A549 (cell line): Measurements from ENCODE around the gene EPS15. TPM values are rescaled to one million over a fixed set of nuclear protein-coding genes. Genes with fewer than 3 reads are reported as not detected.

Source experiments
- ATAC-seq, 2 experiments: fragments of 200-7000 bp in 1 of 2; fragments of >200 bp in 1 of 2; cut with Nextera tagmentation in 1 of 2; cut with Tn5 transposase in 1 of 2; 3 replicates each; pipeline versions ENCODE4 v1.8.0 to v1.9.1; 2018 to 2020; ENCODE audit warnings: mild to moderate bottlenecking in 1 of 2, moderate library complexity in 1 of 2
- CTCF ChIA-PET: fragments of 300-600 bp; sonication (Branson Sonifier 250); formaldehyde crosslinking; extraction: SDS; loops from one replicate; lab custom pipeline; 2021; ENCODE audit warnings: antibody characterized with exemption, inconsistent platforms; lab: Yijun Ruan, JAX
- POLR2A ChIA-PET: fragments of 350-600 bp; formaldehyde crosslinking; extraction: SDS; loops from one replicate; lab custom pipeline; 2021; ENCODE audit warnings: antibody characterized with exemption, inconsistent platforms; lab: Yijun Ruan, JAX
- DNase-seq, 2 experiments: peaks; one replicate each; pipeline versions ENCODE4 v3.0.0 to v3.0.0-alpha.2; 2011 to 2016; ENCODE audit warnings: low read depth in 1 of 2, low spot score in 1 of 2
- FAIRE-seq: peaks from 2 replicates; lab custom pipeline; 2011; peaks lifted over from hg19 to GRCh38; lab: Jason Lieb, UNC
- H3K27ac ChIP-seq, 2 experiments: fragments of >200 bp; sonication (Bioruptor Twin); formaldehyde crosslinking; 3 replicates each; pipeline ENCODE4 v1.5.1; 2016 to 2017
- H3K4me1 ChIP-seq: fragments of >200 bp; sonication (Bioruptor Twin); formaldehyde crosslinking; 3 replicates; pipeline ENCODE4 v1.6.1; 2016
- H3K4me2 ChIP-seq: fragments of >200 bp; sonication (Bioruptor Twin); formaldehyde crosslinking; 3 replicates; pipeline ENCODE4 v1.6.1; 2016
- H3K4me3 ChIP-seq: fragments of >200 bp; sonication (Bioruptor Twin); formaldehyde crosslinking; 3 replicates; pipeline ENCODE4 v1.5.1; 2016
- H3K9me3 ChIP-seq: fragments of >200 bp; sonication (Bioruptor Twin); formaldehyde crosslinking; 3 replicates; pipeline ENCODE4 v1.6.1; 2016
- CEBPB ChIP-seq, 2 experiments: fragments of >200 bp in 1 of 2; sonication (Bioruptor Twin) in 1 of 2; formaldehyde crosslinking in 1 of 2; IDR thresholded peaks; 2 replicates each; pipeline ENCODE4 v1.6.1; 2012 to 2016
- FOXS1 ChIP-seq: fragments of 250-450 bp; sonication (Bioruptor Pico); IDR thresholded peaks from 2 replicates; pipeline ENCODE4 v1.5.0; 2020; ENCODE audit warnings: mild to moderate bottlenecking, moderate library complexity
- GATA3 ChIP-seq: IDR thresholded peaks from 2 replicates; pipeline ENCODE4 v1.6.1; 2012; ENCODE audit warnings: borderline replicate concordance
- HEYL ChIP-seq: fragments of 250-450 bp; sonication (Bioruptor Pico); IDR thresholded peaks from 2 replicates; pipeline ENCODE4 v1.8.0; 2021; ENCODE audit warnings: mild to moderate bottlenecking, moderate library complexity
- HOXB13 ChIP-seq: fragments of 250-450 bp; sonication (Bioruptor Pico); IDR thresholded peaks from 2 replicates; pipeline ENCODE4 v1.5.0; 2020; ENCODE audit warnings: low read depth, mild to moderate bottlenecking, moderate library complexity
- JUN ChIP-seq, 2 experiments: fragments of >200 bp; sonication (Bioruptor Twin); formaldehyde crosslinking; IDR thresholded peaks; 2 replicates in 1 of 2; 3 replicates in 1 of 2; pipeline ENCODE4 v1.6.1; 2016 to 2017
- NPAS2 ChIP-seq: fragments of 250-450 bp; sonication (Bioruptor Pico); IDR thresholded peaks from 2 replicates; pipeline ENCODE4 v1.8.0; 2022; ENCODE audit warnings: mild to moderate bottlenecking, moderate library complexity, borderline replicate concordance
- POLR2A ChIP-seq: IDR thresholded peaks from 2 replicates; pipeline ENCODE4 v1.6.1; 2012; ENCODE audit warnings: mild to moderate bottlenecking, low read length
- RNF2 ChIP-seq: fragments of 200-600 bp; sonication (generic); IDR thresholded peaks from 2 replicates; pipeline ENCODE4 v1.6.1; 2016; ENCODE audit warnings: low read depth, mild to moderate bottlenecking, antibody characterized with exemption, moderate library complexity, borderline replicate concordance
- TFCP2L1 ChIP-seq: fragments of 250-450 bp; sonication (Bioruptor Pico); IDR thresholded peaks from 2 replicates; pipeline ENCODE4 v1.5.0; 2021; ENCODE audit warnings: mild to moderate bottlenecking
- ZFP36 ChIP-seq: fragments of 450-650 bp; IDR thresholded peaks from 2 replicates; pipeline ENCODE4 v1.6.1; 2014; ENCODE audit warnings: borderline replicate concordance; ENCODE audit not compliant: partially characterized antibody
- WGBS: methylation state at CpG from one replicate; pipeline ENCODE4 v1.1.6; 2017; ENCODE audit errors: missing lambda C conversion rate; 5-methylcytosine and 5-hydroxymethylcytosine counted together
- polyA plus RNA-seq, 4 experiments: library from polyadenylated mRNA; depleted of rRNA in 3 of 4; stranded (reverse); fragments of >200 nt; fragmentation: RNase III in 1 of 4; extraction: RNeasy Plus Mini Kit Qiagen cat#74134 plus additional on column Dnase treatment in 1 of 4; gene quantifications; 2 replicates in 3 of 4; 3 replicates in 1 of 4; pipeline ENCODE4 v1.2.3, GENCODE V29; 2011 to 2017
- TF ChIP-seq, protein P1 (sequence below): fragments of 150-350 bp; IDR thresholded peaks from 2 replicates; pipeline ENCODE4 v1.6.1; 2014; ENCODE audit warnings: low read depth, mild to moderate bottlenecking, low read length
- TF ChIP-seq, protein P2 (sequence below): fragments of 200-600 bp; sonication (generic); IDR thresholded peaks from 2 replicates; pipeline ENCODE4 v1.6.1; 2016; ENCODE audit warnings: antibody characterized with exemption, mild to moderate bottlenecking, moderate library complexity
- TF ChIP-seq, protein P3 (sequence below): IDR thresholded peaks from 2 replicates; pipeline ENCODE4 v1.6.1; 2012
- TF ChIP-seq, protein P4 (sequence below): IDR thresholded peaks from 2 replicates; pipeline ENCODE4 v1.6.1; 2012; ENCODE audit warnings: low read depth, borderline replicate concordance
- TF ChIP-seq, protein P5 (sequence below): fragments of 250-450 bp; sonication (Bioruptor Pico); IDR thresholded peaks from 2 replicates; pipeline ENCODE4 v1.5.0; 2021; ENCODE audit warnings: mild to moderate bottlenecking, moderate library complexity, borderline replicate concordance
- TF ChIP-seq, protein P6 (sequence below): fragments of >200 bp; sonication (Bioruptor Twin); formaldehyde crosslinking; IDR thresholded peaks from 2 replicates; pipeline ENCODE4 v1.6.1; 2016
- TF ChIP-seq, protein P7 (sequence below): fragments of >200 bp; sonication (Bioruptor Twin); formaldehyde crosslinking; IDR thresholded peaks from 3 replicates; pipeline ENCODE4 v1.6.1; 2016
- TF ChIP-seq, protein P8 (sequence below): fragments of >200 bp; sonication (Bioruptor Twin); formaldehyde crosslinking; IDR thresholded peaks from 3 replicates; pipeline ENCODE4 v1.5.1; 2016

The EPS15 gene
- polyA plus RNA-seq, 2 of the 4 experiments (the other 2 are of a cell fraction): 10.9 to 35.4 TPM

DNA sequence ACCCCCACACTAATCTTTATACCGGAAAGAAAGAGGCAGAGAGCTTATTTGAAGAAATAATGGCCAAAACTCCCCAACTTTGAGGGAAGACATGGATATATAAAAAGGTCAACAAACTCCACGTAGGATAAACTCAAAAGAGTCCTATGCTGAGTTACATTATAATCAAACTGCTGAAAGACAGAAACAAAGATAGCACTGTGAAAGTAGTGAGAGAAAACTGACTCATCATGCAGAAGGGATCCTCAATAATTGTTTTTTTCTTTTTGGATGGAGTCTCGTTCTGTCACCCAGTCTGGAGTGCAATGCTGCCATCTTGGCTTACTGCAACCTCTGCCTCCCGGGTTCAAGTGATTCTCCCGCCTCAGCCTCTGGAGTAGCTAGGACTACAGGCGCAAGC is 140.2 kb downstream of the EPS15 start:
- 93% methylated on average over 6 of the region's 6 CpGs for WGBS
- 0 out of 3 replicates have a peak, but pooled peaks cover 2% of the 10 kb centered on the region for H3K9me3 ChIP-seq
- FAIRE-seq (no peak), DNase-seq (no peak), ATAC-seq (no peak)
- no peak overlapping the region for H3K27ac ChIP-seq
- no peak overlapping the region for H3K4me3 ChIP-seq
- H3K4me2 ChIP-seq: no peak overlapping the region
- ChIA-PET CTCF (no interaction called here), POLR2A (no interaction called here)
- H3K4me1 ChIP-seq: no peaks in the 10 kb centered on the region
- TF ChIP-seq RNF2 (no peak), HEYL (CRISPR knock-in tag) (no peak), HOXB13 (CRISPR knock-in tag) (no peak), JUN (IDR thresholded peaks at IDR 0.05) (no peak), ZFP36 (no peak), TFCP2L1 (no peak), NPAS2 (CRISPR knock-in tag) (no peak), GATA3 (no peak), CEBPB (IDR thresholded peaks at IDR 0.05) (no peak), FOXS1 (CRISPR knock-in tag) (no peak), POLR2A (no peak)
- TF ChIP-seq, protein P1, sequence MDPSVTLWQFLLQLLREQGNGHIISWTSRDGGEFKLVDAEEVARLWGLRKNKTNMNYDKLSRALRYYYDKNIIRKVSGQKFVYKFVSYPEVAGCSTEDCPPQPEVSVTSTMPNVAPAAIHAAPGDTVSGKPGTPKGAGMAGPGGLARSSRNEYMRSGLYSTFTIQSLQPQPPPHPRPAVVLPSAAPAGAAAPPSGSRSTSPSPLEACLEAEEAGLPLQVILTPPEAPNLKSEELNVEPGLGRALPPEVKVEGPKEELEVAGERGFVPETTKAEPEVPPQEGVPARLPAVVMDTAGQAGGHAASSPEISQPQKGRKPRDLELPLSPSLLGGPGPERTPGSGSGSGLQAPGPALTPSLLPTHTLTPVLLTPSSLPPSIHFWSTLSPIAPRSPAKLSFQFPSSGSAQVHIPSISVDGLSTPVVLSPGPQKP: no peak
- TF ChIP-seq, protein P2, sequence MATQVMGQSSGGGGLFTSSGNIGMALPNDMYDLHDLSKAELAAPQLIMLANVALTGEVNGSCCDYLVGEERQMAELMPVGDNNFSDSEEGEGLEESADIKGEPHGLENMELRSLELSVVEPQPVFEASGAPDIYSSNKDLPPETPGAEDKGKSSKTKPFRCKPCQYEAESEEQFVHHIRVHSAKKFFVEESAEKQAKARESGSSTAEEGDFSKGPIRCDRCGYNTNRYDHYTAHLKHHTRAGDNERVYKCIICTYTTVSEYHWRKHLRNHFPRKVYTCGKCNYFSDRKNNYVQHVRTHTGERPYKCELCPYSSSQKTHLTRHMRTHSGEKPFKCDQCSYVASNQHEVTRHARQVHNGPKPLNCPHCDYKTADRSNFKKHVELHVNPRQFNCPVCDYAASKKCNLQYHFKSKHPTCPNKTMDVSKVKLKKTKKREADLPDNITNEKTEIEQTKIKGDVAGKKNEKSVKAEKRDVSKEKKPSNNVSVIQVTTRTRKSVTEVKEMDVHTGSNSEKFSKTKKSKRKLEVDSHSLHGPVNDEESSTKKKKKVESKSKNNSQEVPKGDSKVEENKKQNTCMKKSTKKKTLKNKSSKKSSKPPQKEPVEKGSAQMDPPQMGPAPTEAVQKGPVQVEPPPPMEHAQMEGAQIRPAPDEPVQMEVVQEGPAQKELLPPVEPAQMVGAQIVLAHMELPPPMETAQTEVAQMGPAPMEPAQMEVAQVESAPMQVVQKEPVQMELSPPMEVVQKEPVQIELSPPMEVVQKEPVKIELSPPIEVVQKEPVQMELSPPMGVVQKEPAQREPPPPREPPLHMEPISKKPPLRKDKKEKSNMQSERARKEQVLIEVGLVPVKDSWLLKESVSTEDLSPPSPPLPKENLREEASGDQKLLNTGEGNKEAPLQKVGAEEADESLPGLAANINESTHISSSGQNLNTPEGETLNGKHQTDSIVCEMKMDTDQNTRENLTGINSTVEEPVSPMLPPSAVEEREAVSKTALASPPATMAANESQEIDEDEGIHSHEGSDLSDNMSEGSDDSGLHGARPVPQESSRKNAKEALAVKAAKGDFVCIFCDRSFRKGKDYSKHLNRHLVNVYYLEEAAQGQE: no peak
- TF ChIP-seq, protein P3, sequence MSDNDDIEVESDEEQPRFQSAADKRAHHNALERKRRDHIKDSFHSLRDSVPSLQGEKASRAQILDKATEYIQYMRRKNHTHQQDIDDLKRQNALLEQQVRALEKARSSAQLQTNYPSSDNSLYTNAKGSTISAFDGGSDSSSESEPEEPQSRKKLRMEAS: no peak
- TF ChIP-seq, protein P4, sequence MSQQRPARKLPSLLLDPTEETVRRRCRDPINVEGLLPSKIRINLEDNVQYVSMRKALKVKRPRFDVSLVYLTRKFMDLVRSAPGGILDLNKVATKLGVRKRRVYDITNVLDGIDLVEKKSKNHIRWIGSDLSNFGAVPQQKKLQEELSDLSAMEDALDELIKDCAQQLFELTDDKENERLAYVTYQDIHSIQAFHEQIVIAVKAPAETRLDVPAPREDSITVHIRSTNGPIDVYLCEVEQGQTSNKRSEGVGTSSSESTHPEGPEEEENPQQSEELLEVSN: no peak
- TF ChIP-seq, protein P5, sequence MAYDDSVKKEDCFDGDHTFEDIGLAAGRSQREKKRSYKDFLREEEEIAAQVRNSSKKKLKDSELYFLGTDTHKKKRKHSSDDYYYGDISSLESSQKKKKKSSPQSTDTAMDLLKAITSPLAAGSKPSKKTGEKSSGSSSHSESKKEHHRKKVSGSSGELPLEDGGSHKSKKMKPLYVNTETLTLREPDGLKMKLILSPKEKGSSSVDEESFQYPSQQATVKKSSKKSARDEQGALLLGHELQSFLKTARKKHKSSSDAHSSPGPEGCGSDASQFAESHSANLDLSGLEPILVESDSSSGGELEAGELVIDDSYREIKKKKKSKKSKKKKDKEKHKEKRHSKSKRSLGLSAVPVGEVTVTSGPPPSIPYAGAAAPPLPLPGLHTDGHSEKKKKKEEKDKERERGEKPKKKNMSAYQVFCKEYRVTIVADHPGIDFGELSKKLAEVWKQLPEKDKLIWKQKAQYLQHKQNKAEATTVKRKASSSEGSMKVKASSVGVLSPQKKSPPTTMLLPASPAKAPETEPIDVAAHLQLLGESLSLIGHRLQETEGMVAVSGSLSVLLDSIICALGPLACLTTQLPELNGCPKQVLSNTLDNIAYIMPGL (CRISPR knock-in tag): no peak
- TF ChIP-seq, protein P6, sequence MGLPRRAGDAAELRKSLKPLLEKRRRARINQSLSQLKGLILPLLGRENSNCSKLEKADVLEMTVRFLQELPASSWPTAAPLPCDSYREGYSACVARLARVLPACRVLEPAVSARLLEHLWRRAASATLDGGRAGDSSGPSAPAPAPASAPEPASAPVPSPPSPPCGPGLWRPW: no peak
- TF ChIP-seq, protein P7, sequence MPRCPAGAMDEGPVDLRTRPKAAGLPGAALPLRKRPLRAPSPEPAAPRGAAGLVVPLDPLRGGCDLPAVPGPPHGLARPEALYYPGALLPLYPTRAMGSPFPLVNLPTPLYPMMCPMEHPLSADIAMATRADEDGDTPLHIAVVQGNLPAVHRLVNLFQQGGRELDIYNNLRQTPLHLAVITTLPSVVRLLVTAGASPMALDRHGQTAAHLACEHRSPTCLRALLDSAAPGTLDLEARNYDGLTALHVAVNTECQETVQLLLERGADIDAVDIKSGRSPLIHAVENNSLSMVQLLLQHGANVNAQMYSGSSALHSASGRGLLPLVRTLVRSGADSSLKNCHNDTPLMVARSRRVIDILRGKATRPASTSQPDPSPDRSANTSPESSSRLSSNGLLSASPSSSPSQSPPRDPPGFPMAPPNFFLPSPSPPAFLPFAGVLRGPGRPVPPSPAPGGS: no peak
- TF ChIP-seq, protein P8, sequence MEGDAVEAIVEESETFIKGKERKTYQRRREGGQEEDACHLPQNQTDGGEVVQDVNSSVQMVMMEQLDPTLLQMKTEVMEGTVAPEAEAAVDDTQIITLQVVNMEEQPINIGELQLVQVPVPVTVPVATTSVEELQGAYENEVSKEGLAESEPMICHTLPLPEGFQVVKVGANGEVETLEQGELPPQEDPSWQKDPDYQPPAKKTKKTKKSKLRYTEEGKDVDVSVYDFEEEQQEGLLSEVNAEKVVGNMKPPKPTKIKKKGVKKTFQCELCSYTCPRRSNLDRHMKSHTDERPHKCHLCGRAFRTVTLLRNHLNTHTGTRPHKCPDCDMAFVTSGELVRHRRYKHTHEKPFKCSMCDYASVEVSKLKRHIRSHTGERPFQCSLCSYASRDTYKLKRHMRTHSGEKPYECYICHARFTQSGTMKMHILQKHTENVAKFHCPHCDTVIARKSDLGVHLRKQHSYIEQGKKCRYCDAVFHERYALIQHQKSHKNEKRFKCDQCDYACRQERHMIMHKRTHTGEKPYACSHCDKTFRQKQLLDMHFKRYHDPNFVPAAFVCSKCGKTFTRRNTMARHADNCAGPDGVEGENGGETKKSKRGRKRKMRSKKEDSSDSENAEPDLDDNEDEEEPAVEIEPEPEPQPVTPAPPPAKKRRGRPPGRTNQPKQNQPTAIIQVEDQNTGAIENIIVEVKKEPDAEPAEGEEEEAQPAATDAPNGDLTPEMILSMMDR: no peak
